ENCODE measurements around the gene MRPL2.

GRCh38 chr6:43086022-43086658 lies 26.9 kb upstream of the MRPL2 start:
- TF ChIP-seq CTCF (IDR thresholded peaks at IDR 0.05; ENCODE audit: borderline replicate concordance, extremely low read depth, low read length, poor library complexity, severe bottlenecking): no peak
- TF ChIP-seq EZH2 (IDR thresholded peaks at IDR 0.05; ENCODE audit: borderline replicate concordance, low read depth, low read length, severe bottlenecking): no peak
